ENCODE results near the gene MAP2K6. TPM values are rescaled to one million over a fixed set of nuclear protein-coding genes. Genes with fewer than 3 reads are reported as not detected.

MAP2K6 gene
- total and polyA plus RNA-seq, 10 of the 15 experiments (the other 5 are each of a cell fraction or from before 2014, with no cell fraction given): 15.6 to 70.3 (median 22.9) TPM

DNA sequence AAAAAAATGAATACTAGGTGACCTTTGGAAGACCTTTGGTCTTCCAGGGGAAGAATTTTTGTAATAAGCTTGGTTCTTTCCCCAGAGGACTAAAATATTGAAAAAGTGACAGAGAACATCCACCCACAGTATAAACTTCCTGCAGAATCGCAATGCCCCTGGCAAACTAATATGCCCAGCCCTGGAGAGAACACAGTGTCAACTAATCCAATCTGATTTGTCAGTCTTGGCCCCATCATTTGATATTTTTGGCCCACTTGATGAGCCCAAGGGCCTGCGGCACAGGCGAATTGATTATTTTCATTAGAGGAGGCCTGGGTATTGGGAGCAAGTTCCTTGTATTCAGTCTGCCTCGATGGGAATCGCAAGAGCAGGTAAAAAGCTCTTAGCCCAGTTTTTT, 98.4 kb downstream of the MAP2K6 start:
- H3K4me1 ChIP-seq (ENCODE audit: control insufficient read depth, insufficient read depth, low read length): peaks cover 17% of the 10 kb centered on the region
- H2AFZ ChIP-seq (ENCODE audit: control insufficient read depth, low read depth, low read length): no peak overlapping the region
- H3K27ac ChIP-seq (ENCODE audit: control insufficient read depth, insufficient read depth): no peak overlapping the region
- H3K4me2 ChIP-seq (ENCODE audit: control insufficient read depth, insufficient read depth): no peak overlapping the region
- no peaks in the 10 kb centered on the region for H3K27me3 ChIP-seq (replicated peaks in 1 of 2; ENCODE audit: control insufficient read depth in 2 of 2, insufficient read depth in 2 of 2, low read length in 1 of 2)
- 95% methylated on average over 5 of the region's 5 CpGs for WGBS (ENCODE audit: insufficient coverage, insufficient replicate concordance, low lambda C conversion rate, missing lambda C conversion rate)
- no peak for ATAC-seq
- RAD21 ChIA-PET (ENCODE audit: unreplicated experiment): no interaction called here
- in situ Hi-C loops (cut with MboI) (no loop called here), intact Hi-C loops (cut with micrococcal nuclease; ENCODE audit: unreplicated experiment) (no loop called here)
- SMC1A ChIA-PET (ENCODE audit: uncharacterized antibody, unreplicated experiment): interaction anchor here (2.4 kb wide), 1 partner anchor 10 kb away, joined by 12 read pairs; no protein-coding TSS in a partner anchor
- no peak for FAIRE-seq
- H3K9me3 ChIP-seq (replicated peaks; ENCODE audit: control insufficient read depth, insufficient read depth, low read length): peaks cover 8% of the 10 kb centered on the region
- no peaks in the 10 kb centered on the region for H4K20me1 ChIP-seq (ENCODE audit: control insufficient read depth, insufficient read depth)
- TF ChIP-seq SMARCA5 (IDR thresholded peaks at IDR 0.05): no peak
- TF ChIP-seq, protein P1, sequence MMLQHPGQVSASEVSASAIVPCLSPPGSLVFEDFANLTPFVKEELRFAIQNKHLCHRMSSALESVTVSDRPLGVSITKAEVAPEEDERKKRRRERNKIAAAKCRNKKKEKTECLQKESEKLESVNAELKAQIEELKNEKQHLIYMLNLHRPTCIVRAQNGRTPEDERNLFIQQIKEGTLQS (IDR thresholded peaks at IDR 0.05; ENCODE audit: borderline replicate concordance, extremely low read depth, low read depth, low read length): no peak
- no peak for TF ChIP-seq HDAC6 (IDR thresholded peaks at IDR 0.05; ENCODE audit: unreplicated experiment)
- TF ChIP-seq HDGF (IDR thresholded peaks at IDR 0.05): no peak
- no peak for TF ChIP-seq ZNF217 (IDR thresholded peaks at IDR 0.05)
- TF ChIP-seq ZNF207 (IDR thresholded peaks at IDR 0.05; ENCODE audit: borderline replicate concordance): no peak
- no peak for TF ChIP-seq RUNX3 (IDR thresholded peaks at IDR 0.05; ENCODE audit: low read length)
- no peak for TF ChIP-seq GABPA (IDR thresholded peaks at IDR 0.05; ENCODE audit: low read depth)
- TF ChIP-seq SMAD5 (IDR thresholded peaks at IDR 0.05; ENCODE audit: low read depth): no peak
- H3K79me2 ChIP-seq (ENCODE audit: control insufficient read depth, insufficient read depth, low read length): peaks cover 21% of the 10 kb centered on the region
- peaks cover 0 to 13% of the 10 kb centered on the region in 2 experiments; a peak in 1 of 4 replicates for H3K36me3 ChIP-seq (ENCODE audit: control insufficient read depth in 2 of 2, insufficient read depth in 2 of 2, low read length in 1 of 2)
- BruUV-seq (replicated peaks): no TSS peak
- H3K9ac ChIP-seq (ENCODE audit: control insufficient read depth, insufficient read depth, low read length): no peak overlapping the region
- POLR2A ChIA-PET: no interaction called here
- DNase-seq (ENCODE audit: low read depth, low spot score): no peak
- no peak overlapping the region for H3K4me3 ChIP-seq
- CTCF ChIA-PET: interaction anchor here (1.0 to 2.9 kb wide), 2 partner anchors 94 to 118 kb away, joined by 3 to 9 read pairs; no protein-coding TSS in a partner anchor
